HG03097 (cell line): ENCODE results near the gene WDR72.
"Not testable (repeated sequence)": the region's sequence is repeated elsewhere in the genome, so short reads cannot be mapped to it uniquely, and the experiment has no call there.

Experiments used
- ATAC-seq: cut with Tn5 transposase; IDR thresholded peaks from one replicate; pipeline ENCODE4 v1.9.1; 2021; ENCODE audit not compliant: unreplicated experiment, low FRiP score

The WDR72 gene

GRCh38 chr15:53540626-53541300 lies 218.7 kb downstream of the WDR72 start:
- not testable (repeated sequence) for ATAC-seq

- no peak for ATAC-seq
Measured at GRCh38 chr15:53539878-53540277, 219.6 kb downstream of the WDR72 start.

GRCh38 chr15:53536479-53537120 lies 222.9 kb downstream of the WDR72 start:
- ATAC-seq: no peak

- ATAC-seq: no peak
Measured at GRCh38 chr15:53535886-53536285, 223.6 kb downstream of the WDR72 start.

- no peak for ATAC-seq
Measured at GRCh38 chr15:53534105-53534839, 225.2 kb downstream of the WDR72 start.

- ATAC-seq: no peak
Measured at GRCh38 chr15:53530761-53531160, 228.7 kb downstream of the WDR72 start.

- no peak for ATAC-seq
Measured at GRCh38 chr15:53527996-53528395, 231.5 kb downstream of the WDR72 start.

- no peak for ATAC-seq
Measured at GRCh38 chr15:53525894-53526293, 233.6 kb downstream of the WDR72 start.

GRCh38 chr15:53522991-53523390 lies 236.5 kb downstream of the WDR72 start:
- no peak for ATAC-seq

GRCh38 chr15:53520996-53521395 lies 238.5 kb downstream of the WDR72 start:
- ATAC-seq: no peak

GRCh38 chr15:53513431-53513830 lies 246.0 kb downstream of the WDR72 start:
- no peak for ATAC-seq

GRCh38 chr15:53512029-53512428 lies 247.4 kb downstream of the WDR72 start:
- ATAC-seq: no peak

- ATAC-seq: no peak
Measured at GRCh38 chr15:53511175-53511574, 248.3 kb downstream of the WDR72 start.

GRCh38 chr15:53506370-53506769 lies 253.1 kb downstream of the WDR72 start:
- no peak for ATAC-seq

GRCh38 chr15:53498996-53499395 lies 260.5 kb downstream of the WDR72 start:
- ATAC-seq: no peak

GRCh38 chr15:53490341-53490740 lies 269.1 kb downstream of the WDR72 start:
- ATAC-seq: no peak

- ATAC-seq: no peak
Measured at GRCh38 chr15:53482055-53482454, 277.4 kb downstream of the WDR72 start.

GRCh38 chr15:53477981-53478766 lies 281.3 kb downstream of the WDR72 start:
- ATAC-seq: no peak

GRCh38 chr15:53473886-53474285 lies 285.6 kb downstream of the WDR72 start:
- no peak for ATAC-seq

- no peak for ATAC-seq
Measured at GRCh38 chr15:53473435-53473834, 286.0 kb downstream of the WDR72 start.

GRCh38 chr15:53472883-53473282 lies 286.6 kb downstream of the WDR72 start:
- no peak for ATAC-seq
